Measurements from ENCODE around the gene ACO1.

ACO1 gene

DNA sequence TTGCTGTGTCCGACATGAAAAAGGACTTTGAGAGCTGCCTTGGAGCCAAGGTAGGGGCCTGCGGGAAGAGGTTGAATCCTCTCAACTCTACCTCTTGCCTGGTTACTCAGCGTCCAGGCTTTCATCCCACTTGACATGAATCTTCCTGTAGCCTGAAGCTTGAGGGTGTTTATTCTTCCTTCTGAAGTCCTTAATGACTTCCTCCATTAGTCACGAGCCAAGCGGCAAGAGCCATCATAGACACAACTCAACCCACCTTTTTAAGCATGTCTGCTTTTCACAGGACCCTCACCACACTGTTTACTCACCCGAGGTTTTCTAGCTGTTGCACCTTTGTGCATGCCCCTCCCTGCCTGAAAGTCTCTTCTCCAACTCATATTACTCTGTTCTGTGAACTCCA lies 40.2 kb downstream of the ACO1 start:
- DNase-seq, result no peak

DNA sequence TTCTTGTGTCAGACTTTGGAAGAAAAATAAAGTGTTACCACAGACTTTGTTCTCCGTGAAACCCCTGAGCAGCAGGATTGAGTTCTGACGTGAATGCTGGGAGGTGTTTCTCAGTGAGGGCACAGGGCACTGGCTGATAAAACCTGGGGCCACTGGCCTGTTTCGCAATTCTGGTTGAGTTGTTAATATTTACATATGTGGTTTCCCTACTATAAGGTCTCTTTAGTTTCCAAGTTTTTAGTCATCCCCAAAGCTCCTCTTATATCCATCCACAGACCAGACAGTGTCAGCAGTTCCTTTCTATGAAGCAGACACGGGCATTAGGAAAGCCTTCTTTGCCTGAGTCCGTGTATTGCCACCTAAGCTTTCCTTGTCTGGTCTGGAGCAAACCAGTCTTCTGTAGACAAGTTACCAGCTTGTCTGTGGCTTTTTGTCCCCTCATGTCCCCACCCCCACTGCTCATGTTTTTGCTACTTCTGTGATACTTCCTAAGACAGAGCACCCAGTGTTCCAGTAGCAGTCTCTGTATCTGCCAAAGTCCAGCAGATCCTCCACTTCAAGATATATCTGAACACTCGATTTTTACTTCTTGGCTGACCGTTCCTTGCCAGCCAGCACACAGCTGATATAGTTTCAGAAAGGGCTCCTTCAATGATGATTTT lies 42.0 kb downstream of the ACO1 start:
- no peak for DNase-seq

DNA sequence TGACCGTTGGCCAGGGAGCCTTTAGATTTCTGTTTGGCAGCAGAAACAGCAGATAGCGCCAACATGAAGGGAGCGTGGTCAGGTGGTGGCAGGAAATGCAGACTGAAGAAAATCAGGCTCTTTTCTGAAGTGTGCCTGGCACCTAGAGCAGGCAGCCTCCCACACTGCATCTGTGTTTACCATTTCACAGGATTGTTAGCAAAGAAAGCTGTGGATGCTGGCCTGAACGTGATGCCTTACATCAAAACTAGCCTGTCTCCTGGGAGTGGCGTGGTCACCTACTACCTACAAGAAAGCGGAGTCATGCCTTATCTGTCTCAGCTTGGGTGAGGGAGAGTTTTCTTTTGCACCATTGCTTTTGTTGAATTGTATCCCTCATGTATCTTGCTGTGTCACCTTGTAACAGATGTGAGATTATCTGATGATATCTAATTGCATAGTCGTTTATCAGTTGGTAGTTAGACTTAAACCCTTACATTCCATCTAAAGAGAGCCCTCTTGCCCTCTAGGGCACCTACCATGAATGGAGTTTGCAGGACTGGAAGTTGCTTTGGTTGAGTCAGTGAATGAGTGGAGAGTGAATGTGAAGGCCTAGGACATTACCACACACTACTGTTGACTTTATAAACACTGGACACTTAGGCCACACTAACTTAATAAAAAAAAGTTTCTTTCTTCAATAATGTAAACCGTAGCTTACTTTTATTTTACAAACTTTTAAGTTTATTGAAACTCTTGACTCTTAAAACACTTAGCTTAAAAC lies 42.8 kb downstream of the ACO1 start:
- no peak for DNase-seq

DNA sequence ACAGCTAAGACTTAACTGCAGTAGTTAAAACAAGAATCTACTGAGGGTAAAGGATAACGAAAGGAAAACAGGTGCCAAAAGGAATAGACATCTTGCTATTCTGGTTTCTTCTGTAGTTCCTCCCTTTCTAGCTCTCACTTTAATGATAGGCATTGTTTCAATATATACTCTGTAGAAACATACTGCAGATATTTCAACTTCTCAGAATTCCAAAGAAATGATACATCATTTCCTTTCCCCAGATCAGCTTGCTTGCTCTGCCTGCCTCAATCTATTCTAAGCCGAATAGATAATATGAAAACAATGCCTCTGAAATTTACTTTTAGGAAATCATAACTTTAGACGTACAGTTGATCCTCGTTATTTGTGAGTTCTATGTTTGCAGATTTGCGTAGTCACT lies 46.3 kb downstream of the ACO1 start:
- DNase-seq, result no peak

GRCh38 chr9:32431196-32431595 lies 46.8 kb downstream of the ACO1 start:
- DNase-seq, result no peak

DNA sequence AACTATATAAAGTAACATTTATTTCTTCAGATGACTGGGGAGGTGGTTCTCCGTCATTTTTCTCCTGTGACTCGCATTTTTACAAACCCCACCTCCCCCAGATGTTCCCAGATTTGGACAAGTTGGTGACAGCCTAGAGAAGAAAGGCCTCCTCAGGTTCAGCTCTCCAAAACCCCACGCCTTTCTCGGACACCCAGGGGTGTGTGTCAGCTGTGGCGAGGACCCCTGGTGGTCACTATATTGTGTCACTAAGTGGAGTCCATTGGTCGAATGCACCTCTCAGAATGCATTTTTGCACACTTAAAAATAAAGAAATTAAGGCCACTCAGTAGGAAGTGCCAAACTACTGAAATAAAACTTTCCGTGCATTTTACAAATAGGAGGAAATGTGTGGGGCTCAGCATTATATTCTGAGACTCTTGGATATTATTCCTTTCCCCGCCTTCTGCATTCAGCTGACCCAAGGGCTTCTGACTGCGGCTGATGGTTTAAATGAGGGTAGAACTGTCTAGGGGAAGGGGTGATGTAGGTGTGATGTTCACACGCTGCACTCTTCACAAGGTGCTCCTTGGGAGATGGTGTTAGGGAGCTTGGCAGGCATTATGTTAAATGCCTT lies 47.6 kb downstream of the ACO1 start:
- peak; percentile 37 for DNase-seq

DNA sequence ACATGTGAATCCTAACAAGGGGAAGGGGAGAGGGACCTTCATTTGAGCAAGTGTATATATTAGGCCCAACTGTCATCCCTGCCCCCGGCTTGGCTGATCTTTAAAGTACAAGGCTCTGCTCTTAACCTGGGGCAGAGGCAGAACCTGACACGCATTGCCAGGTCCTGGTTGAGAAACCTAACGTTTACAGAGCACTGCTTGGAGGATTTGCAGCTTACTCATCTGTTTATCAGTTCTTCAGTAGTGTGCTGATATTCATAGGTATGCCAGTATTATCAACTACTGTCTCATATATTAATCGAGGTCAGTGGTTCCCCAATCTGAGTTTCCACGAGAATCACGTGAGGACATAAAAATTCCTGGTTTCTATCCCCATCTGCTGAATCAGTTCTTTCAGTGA lies 50.4 kb downstream of the ACO1 start:
- DNase-seq, result no peak

- no peak for DNase-seq
Measured at GRCh38 chr9:32441678-32442077, 57.2 kb downstream of the ACO1 start.

GRCh38 chr9:32442433-32442832 lies 58.0 kb downstream of the ACO1 start:
- no peak for DNase-seq

DNA sequence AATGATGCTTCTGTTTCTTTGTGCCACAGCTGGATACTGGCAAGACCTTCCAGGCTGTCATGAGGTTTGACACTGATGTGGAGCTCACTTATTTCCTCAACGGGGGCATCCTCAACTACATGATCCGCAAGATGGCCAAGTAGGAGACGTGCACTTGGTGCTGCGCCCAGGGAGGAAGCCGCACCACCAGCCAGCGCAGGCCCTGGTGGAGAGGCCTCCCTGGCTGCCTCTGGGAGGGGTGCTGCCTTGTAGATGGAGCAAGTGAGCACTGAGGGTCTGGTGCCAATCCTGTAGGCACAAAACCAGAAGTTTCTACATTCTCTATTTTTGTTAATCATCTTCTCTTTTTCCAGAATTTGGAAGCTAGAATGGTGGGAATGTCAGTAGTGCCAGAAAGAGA lies 65.5 kb downstream of the ACO1 start:
- no peak for DNase-seq

- no peak for DNase-seq
Measured at GRCh38 chr9:32454280-32454679, 69.8 kb downstream of the ACO1 start.

DNA sequence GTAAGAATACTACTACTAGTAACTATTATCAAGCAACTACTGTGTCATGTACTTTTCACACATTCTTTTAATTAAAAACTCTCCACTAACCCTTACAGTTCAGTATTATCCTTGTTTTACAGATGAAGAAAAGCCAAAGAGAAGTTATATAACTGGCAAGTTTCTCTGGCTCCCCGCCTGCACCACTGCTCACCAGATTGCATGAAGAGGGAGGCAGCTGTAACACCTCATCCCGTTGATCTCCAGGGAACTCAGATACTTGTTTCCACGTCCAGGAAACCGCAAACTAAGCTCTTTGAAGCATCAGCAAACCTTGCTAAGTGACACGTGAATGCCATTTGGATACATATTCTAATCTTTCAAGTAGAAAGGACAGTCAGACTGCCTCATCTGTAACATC lies 71.3 kb downstream of the ACO1 start:
- DNase-seq, result no peak

- DNase-seq, result no peak
Measured at GRCh38 chr9:32456564-32456963, 72.1 kb downstream of the ACO1 start.

DNA sequence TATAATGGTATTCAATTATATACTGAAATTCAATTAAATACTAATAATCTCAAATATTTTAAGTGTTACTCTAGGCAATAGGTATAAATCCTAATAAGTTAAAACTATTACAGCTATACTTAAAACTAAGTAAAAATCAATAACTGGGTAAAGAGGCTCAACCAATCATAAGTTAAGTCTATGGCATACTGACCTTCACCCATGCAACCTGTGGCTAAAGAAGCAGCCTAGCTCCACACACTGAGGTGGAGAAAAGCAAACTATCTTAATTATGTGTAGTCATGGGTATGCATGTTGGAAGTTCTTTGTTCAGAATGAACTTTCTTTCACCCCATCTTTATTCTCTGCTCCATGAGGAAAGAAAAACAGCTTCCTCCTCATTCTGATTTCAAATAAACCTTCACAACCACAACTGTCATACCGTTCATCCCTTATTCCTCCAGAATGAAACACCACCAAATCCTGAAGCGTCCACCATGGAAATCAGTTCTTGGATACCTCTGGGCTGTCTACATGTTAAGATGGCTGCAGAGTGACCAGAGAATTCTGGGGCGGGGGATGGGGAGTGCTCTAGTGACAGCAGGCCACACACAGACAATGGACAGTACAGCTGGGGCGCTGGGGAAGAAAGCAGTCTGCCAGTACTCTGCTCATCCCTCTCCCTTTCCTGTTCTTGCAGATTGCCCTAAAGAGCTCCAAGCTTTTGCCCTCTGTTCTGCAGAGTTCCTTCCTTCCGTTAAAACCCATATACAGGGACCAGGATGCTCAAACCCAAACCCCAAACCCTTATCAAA lies 79.3 kb downstream of the ACO1 start:
- no peak for DNase-seq

GRCh38 chr9:32468740-32469139 lies 84.3 kb downstream of the ACO1 start:
- no peak for DNase-seq

DNA sequence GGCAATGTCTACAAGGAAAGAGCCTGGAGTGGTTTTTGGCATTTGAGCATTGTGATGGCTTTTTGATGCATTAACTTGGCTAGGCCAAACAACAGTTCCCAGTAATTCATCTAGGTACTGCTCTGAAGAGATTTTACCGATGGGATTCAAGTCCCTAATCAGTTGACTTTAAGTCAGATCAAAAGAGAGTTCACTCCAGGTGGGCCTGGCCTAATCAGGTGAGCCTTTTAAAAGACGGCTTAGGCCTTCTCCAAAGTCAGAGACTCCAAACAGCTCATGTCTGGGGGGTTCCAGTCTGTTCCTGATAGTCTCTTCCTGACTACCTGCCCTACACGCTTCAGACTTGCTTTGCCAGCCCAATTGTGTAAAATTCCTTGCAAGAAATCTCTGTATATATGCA lies 87.9 kb downstream of the ACO1 start:
- DNase-seq, result no peak

DNA sequence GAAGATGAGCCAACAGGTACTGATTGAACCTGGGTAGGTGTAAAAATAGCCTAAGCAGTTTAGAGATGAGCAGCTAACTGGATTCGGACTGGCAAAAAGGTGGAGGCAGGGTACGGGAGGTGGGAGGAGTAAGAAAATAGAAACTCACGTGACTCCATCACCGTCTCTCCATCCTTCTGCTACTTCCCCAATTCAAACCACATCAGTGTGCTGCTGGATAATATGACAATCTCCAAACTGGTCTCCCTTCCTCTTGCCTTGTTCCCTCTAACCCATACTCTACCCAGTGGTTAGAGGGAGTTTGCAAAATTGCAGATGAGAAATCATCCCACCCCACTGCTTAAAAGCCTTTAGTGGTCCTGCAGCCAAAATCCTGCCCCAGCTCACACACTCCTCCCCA lies 98.9 kb downstream of the ACO1 start:
- DNase-seq, result no peak

DNA sequence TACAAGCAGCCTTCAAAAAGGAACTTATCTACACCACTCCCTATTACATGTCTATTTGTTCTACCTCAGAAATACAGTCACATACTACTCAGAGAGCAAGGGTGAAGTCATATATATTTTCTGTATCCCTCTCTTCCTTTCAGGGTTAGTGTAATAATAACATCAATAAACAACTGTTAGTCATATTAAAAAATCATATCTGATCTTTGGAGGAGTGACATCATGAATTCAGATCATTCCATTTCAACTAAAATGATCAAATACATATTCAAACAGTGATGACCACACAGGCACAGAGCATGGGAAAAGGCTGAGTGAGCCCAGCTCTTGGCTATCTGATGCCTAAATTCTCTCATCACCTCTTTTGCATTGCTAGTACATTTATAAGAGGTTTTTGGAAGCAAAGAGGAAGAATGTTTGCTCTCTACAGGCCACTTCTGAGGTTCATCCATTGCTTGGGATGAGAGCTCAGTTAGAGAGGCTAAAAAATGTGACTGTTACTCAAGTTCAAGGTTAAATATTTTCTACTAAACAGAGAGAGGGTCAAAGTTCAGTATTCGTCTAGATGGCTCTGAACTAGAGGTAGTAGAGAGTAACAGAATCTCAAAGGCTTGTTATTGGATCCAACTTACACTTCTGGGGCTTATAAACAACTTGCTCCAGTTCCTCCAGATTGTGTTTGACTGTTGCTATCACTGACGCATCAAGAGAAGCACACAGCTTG lies 102.6 kb downstream of the ACO1 start:
- DNase-seq, result no peak

- no peak for DNase-seq
Measured at GRCh38 chr9:32487981-32488380, 103.5 kb downstream of the ACO1 start.

DNA sequence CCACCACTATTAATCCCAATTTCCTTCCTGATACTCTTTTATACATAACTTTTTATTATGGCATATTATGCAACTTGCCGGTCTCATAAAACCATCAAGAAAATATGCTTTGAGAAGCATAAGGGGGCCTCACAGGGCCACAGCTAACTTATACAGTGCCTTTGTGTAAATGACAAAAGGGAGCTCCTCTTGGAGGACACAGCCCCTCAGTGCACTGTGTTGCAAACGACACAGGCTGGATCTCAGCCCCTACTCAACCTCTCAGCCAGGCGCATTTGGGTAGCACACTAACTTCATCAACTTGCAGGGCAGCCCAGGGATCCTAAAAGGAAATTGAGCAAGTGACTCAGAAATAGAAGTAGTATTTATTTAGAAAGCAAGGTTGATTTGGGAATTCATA lies 106.2 kb downstream of the ACO1 start:
- DNase-seq, result no peak

DNA sequence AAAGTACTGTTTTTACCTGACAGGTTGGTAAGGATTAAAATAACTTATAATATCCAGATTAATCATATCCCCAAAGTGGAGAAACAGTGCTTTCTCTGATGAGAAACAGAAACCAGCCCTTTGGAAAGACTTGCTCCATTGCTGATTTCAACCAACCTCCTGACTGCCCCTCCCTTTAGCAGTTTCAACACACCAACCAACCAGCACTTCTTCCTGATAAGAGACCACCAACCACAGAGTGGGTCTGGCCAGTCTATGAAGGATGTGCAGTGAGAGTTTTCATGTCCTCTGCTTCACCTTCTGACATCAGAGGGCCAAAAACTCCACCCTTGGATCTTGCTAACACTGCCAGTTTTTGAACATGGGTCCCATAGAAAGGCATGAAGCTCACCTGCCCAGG lies 113.5 kb downstream of the ACO1 start:
- DNase-seq, result no peak

DNA sequence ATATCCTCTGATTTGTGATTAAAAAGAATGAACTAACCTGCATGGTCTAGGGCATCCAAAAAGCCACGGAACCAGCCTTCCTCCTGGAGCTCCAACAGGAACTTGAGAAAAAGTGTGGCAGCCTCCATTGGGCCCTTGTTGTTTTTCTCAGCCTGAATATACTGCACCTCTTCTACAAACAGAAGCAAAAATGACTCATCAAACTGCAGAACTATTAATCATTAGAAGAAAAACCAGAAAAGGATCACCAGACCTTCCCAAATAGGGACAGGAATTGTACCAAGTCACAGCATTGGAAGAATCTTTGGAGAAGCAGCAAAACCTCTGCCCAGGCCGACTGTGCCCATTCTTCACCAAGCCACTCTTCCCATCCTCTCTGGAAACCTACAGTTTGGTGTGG lies 116.3 kb downstream of the ACO1 start:
- no peak for DNase-seq

- DNase-seq, result no peak
Measured at GRCh38 chr9:32501868-32502267, 117.4 kb downstream of the ACO1 start.

All from left hindlimb (tissue), 1 donor.